GM19452 (cell line): ENCODE measurements around the gene RIMS3.

Source experiments
- ATAC-seq: cut with Tn5 transposase; IDR thresholded peaks from one replicate; pipeline ENCODE4 v1.9.1; 2021; ENCODE audit not compliant: unreplicated experiment

Gene RIMS3

GRCh38 chr1:40653851-40654537 lies 11.5 kb downstream of the RIMS3 start:
- no peak for ATAC-seq

GRCh38 chr1:40652979-40653378 lies 12.5 kb downstream of the RIMS3 start:
- no peak for ATAC-seq

- no peak for ATAC-seq
Observed at GRCh38 chr1:40652468-40652867, 13.0 kb downstream of the RIMS3 start.

- no peak for ATAC-seq
Observed at GRCh38 chr1:40651138-40651857, 14.2 kb downstream of the RIMS3 start.

GRCh38 chr1:40650075-40650474 lies 15.4 kb downstream of the RIMS3 start:
- no peak for ATAC-seq

- no peak for ATAC-seq
Observed at GRCh38 chr1:40649592-40649930, 15.9 kb downstream of the RIMS3 start.

GRCh38 chr1:40648928-40649591 lies 16.4 kb downstream of the RIMS3 start:
- no peak for ATAC-seq

GRCh38 chr1:40648200-40648599 lies 17.3 kb downstream of the RIMS3 start:
- no peak for ATAC-seq

GRCh38 chr1:40646315-40646714 lies 19.2 kb downstream of the RIMS3 start:
- no peak for ATAC-seq

- no peak for ATAC-seq
Observed at GRCh38 chr1:40645118-40645680, 20.3 kb downstream of the RIMS3 start.

- no peak for ATAC-seq
Observed at GRCh38 chr1:40641601-40642242, 23.8 kb downstream of the RIMS3 start.

GRCh38 chr1:40640314-40641076 lies 25.0 kb downstream of the RIMS3 start:
- no peak for ATAC-seq

GRCh38 chr1:40638097-40639036 lies 27.1 kb downstream of the RIMS3 start:
- ATAC-seq: no peak

- no peak for ATAC-seq
Observed at GRCh38 chr1:40637470-40638007, 27.9 kb downstream of the RIMS3 start.

GRCh38 chr1:40636777-40637176 lies 28.7 kb downstream of the RIMS3 start:
- no peak for ATAC-seq

GRCh38 chr1:40635763-40636500 lies 29.6 kb downstream of the RIMS3 start:
- ATAC-seq: no peak

- ATAC-seq: no peak
Observed at GRCh38 chr1:40634901-40635655, 30.4 kb downstream of the RIMS3 start.

GRCh38 chr1:40633931-40634376 lies 31.5 kb downstream of the RIMS3 start:
- no peak for ATAC-seq
